Measurements from ENCODE around the gene INCENP. TPM values are rescaled to one million over a fixed set of nuclear protein-coding genes. Genes with fewer than 3 reads are reported as not detected.

INCENP gene
- total and polyA plus RNA-seq, 4 donors: 2.4 to 34.4 (median 4.7) TPM

DNA sequence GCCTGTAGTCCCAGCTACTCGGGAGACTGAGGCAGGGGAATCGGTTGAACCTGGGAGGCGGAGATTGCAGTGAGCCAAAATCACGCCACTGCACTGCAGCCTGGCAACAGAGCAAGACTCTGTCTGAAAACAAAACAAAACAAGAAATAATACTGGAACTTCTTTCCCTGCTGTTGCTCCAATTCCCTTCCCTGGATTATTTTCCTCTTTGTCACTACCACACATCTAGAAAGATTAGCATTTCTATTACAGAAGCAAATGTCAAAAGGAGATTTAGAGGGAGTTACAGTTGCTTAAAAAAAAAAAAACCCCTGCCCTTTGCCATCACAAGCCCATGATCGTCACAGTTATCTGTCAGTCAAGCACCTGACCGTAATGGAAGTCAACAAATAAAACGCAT lies 48.5 kb downstream of the INCENP start:
- Histone ChIP-seq H3K9ac (ENCODE audit: low read depth in 1 of 2, low read length in 2 of 2) (no peak overlapping the region), H3K4me3 (ENCODE audit: low read depth in 1 of 3, low read length in 3 of 3) (no peak overlapping the region), H3K4me1 (ENCODE audit: control insufficient read depth in 4 of 4, insufficient read depth in 4 of 4, low read length in 3 of 4) (peaks cover 0 to 6% (median 0%) of the 10 kb centered on the region in 4 donors), H3K36me3 (ENCODE audit: control insufficient read depth in 4 of 4, insufficient read depth in 3 of 4, low read depth in 1 of 4, low read length in 3 of 4) (no peaks in the 10 kb centered on the region), H3K27ac (ENCODE audit: low read depth in 1 of 2, low read length in 2 of 2) (no peak overlapping the region), H3K9me3 (ENCODE audit: control insufficient read depth in 4 of 4, low read length in 3 of 4) (no peaks in the 10 kb centered on the region), H3K27me3 (ENCODE audit: control insufficient read depth in 4 of 4, insufficient read depth in 4 of 4, low read length in 3 of 4) (peaks cover 0 to 4% (median 0%) of the 10 kb centered on the region in 4 donors)
- no peak for TF ChIP-seq HNF4G (IDR thresholded peaks at IDR 0.05)
- no peak for TF ChIP-seq RXRA (IDR thresholded peaks at IDR 0.05)
- TF ChIP-seq JUND (IDR thresholded peaks at IDR 0.05): no peak
- TF ChIP-seq NR2F2 (IDR thresholded peaks at IDR 0.05): no peak
- TF ChIP-seq, protein P1, sequence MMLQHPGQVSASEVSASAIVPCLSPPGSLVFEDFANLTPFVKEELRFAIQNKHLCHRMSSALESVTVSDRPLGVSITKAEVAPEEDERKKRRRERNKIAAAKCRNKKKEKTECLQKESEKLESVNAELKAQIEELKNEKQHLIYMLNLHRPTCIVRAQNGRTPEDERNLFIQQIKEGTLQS (IDR thresholded peaks at IDR 0.05): no peak
- no peak for TF ChIP-seq GABPA (IDR thresholded peaks at IDR 0.05 in 1 of 2, conservative IDR thresholded peaks at IDR 0.05 in 1 of 2)
- TF ChIP-seq, protein P2, sequence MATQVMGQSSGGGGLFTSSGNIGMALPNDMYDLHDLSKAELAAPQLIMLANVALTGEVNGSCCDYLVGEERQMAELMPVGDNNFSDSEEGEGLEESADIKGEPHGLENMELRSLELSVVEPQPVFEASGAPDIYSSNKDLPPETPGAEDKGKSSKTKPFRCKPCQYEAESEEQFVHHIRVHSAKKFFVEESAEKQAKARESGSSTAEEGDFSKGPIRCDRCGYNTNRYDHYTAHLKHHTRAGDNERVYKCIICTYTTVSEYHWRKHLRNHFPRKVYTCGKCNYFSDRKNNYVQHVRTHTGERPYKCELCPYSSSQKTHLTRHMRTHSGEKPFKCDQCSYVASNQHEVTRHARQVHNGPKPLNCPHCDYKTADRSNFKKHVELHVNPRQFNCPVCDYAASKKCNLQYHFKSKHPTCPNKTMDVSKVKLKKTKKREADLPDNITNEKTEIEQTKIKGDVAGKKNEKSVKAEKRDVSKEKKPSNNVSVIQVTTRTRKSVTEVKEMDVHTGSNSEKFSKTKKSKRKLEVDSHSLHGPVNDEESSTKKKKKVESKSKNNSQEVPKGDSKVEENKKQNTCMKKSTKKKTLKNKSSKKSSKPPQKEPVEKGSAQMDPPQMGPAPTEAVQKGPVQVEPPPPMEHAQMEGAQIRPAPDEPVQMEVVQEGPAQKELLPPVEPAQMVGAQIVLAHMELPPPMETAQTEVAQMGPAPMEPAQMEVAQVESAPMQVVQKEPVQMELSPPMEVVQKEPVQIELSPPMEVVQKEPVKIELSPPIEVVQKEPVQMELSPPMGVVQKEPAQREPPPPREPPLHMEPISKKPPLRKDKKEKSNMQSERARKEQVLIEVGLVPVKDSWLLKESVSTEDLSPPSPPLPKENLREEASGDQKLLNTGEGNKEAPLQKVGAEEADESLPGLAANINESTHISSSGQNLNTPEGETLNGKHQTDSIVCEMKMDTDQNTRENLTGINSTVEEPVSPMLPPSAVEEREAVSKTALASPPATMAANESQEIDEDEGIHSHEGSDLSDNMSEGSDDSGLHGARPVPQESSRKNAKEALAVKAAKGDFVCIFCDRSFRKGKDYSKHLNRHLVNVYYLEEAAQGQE (IDR thresholded peaks at IDR 0.05): no peak
- no peak for DNase-seq (ENCODE audit: low spot score)
- 59% methylated on average over 7 of the region's 7 CpGs for WGBS

DNA sequence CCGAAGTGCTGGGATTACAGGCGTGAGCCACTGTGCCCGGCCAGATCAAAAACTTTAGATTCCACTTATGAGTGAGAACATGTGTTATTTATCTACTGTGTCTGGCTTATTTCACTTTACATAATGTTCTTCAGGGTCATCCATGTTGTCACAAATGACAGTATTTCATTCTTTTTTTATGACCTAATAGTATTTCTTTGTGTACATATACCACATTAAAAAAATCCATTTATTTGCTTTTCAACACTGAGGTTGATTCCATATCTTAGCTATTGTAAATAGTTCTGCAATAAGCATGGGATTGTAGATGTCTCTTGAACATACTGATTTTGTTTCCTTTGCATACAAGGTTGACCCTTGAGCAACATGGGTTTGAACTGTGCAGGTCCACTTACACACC lies 53.0 kb downstream of the INCENP start:
- no peak for DNase-seq (ENCODE audit: low spot score)
- Histone ChIP-seq H3K4me1 (ENCODE audit: control insufficient read depth in 4 of 4, insufficient read depth in 4 of 4, low read length in 3 of 4) (no peaks in the 10 kb centered on the region), H3K4me3 (ENCODE audit: low read depth in 1 of 3, low read length in 3 of 3) (no peak overlapping the region), H3K36me3 (ENCODE audit: control insufficient read depth in 4 of 4, insufficient read depth in 3 of 4, low read depth in 1 of 4, low read length in 3 of 4) (no peaks in the 10 kb centered on the region), H3K27me3 (ENCODE audit: control insufficient read depth in 4 of 4, insufficient read depth in 4 of 4, low read length in 3 of 4) (peaks cover 0 to 5% (median 0%) of the 10 kb centered on the region in 4 donors), H3K9me3 (ENCODE audit: control insufficient read depth in 4 of 4, low read length in 3 of 4) (no peaks in the 10 kb centered on the region), H3K27ac (ENCODE audit: low read depth in 1 of 2, low read length in 2 of 2) (no peak overlapping the region), H3K9ac (ENCODE audit: low read depth in 1 of 2, low read length in 2 of 2) (no peak overlapping the region)
- no peak for TF ChIP-seq YY1 (IDR thresholded peaks at IDR 0.05)
- TF ChIP-seq JUND (IDR thresholded peaks at IDR 0.05): no peak
- no peak for TF ChIP-seq GABPA (IDR thresholded peaks at IDR 0.05 in 1 of 2, conservative IDR thresholded peaks at IDR 0.05 in 1 of 2)
- TF ChIP-seq, protein P3, sequence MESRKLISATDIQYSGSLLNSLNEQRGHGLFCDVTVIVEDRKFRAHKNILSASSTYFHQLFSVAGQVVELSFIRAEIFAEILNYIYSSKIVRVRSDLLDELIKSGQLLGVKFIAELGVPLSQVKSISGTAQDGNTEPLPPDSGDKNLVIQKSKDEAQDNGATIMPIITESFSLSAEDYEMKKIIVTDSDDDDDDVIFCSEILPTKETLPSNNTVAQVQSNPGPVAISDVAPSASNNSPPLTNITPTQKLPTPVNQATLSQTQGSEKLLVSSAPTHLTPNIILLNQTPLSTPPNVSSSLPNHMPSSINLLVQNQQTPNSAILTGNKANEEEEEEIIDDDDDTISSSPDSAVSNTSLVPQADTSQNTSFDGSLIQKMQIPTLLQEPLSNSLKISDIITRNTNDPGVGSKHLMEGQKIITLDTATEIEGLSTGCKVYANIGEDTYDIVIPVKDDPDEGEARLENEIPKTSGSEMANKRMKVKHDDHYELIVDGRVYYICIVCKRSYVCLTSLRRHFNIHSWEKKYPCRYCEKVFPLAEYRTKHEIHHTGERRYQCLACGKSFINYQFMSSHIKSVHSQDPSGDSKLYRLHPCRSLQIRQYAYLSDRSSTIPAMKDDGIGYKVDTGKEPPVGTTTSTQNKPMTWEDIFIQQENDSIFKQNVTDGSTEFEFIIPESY (IDR thresholded peaks at IDR 0.05): no peak
- TF ChIP-seq FOXA1 (IDR thresholded peaks at IDR 0.05): no peak
- TF ChIP-seq FOXA2 (IDR thresholded peaks at IDR 0.05): no peak
- TF ChIP-seq EGR1 (IDR thresholded peaks at IDR 0.05; ENCODE audit: low read depth in 2 of 2): no peak
- TF ChIP-seq NR2F2 (IDR thresholded peaks at IDR 0.05): no peak
- no peak for TF ChIP-seq RXRA (IDR thresholded peaks at IDR 0.05)
- TF ChIP-seq, protein P4, sequence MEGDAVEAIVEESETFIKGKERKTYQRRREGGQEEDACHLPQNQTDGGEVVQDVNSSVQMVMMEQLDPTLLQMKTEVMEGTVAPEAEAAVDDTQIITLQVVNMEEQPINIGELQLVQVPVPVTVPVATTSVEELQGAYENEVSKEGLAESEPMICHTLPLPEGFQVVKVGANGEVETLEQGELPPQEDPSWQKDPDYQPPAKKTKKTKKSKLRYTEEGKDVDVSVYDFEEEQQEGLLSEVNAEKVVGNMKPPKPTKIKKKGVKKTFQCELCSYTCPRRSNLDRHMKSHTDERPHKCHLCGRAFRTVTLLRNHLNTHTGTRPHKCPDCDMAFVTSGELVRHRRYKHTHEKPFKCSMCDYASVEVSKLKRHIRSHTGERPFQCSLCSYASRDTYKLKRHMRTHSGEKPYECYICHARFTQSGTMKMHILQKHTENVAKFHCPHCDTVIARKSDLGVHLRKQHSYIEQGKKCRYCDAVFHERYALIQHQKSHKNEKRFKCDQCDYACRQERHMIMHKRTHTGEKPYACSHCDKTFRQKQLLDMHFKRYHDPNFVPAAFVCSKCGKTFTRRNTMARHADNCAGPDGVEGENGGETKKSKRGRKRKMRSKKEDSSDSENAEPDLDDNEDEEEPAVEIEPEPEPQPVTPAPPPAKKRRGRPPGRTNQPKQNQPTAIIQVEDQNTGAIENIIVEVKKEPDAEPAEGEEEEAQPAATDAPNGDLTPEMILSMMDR (IDR thresholded peaks at IDR 0.05; ENCODE audit: low read depth, low read length, missing input control): no peak
- no peak for TF ChIP-seq TAF1 (conservative IDR thresholded peaks at IDR 0.05)
- TF ChIP-seq, protein P2 (IDR thresholded peaks at IDR 0.05): no peak
- no peak for TF ChIP-seq HNF4G (IDR thresholded peaks at IDR 0.05)
- TF ChIP-seq, protein P5, sequence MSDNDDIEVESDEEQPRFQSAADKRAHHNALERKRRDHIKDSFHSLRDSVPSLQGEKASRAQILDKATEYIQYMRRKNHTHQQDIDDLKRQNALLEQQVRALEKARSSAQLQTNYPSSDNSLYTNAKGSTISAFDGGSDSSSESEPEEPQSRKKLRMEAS (IDR thresholded peaks at IDR 0.05): no peak
- TF ChIP-seq, protein P1 (IDR thresholded peaks at IDR 0.05): no peak
- no peak for TF ChIP-seq SP1 (IDR thresholded peaks at IDR 0.05)
- no peak for TF ChIP-seq HNF4A (conservative IDR thresholded peaks at IDR 0.05)
- no peak for TF ChIP-seq RAD21 (IDR thresholded peaks at IDR 0.05)
- WGBS: 84% methylated on average over 3 of the region's 3 CpGs
